Measurements from ENCODE around the gene TAS2R50. TPM values are rescaled to one million over a fixed set of nuclear protein-coding genes. Genes with fewer than 3 reads are reported as not detected.

The TAS2R50 gene
- total RNA-seq, 1 donor from 2014 or later, result 12.1 TPM

- no peak for DNase-seq (ENCODE audit: low spot score)
- H3K27ac Mint-ChIP-seq, result no peak overlapping the region
- no peaks in the 10 kb centered on the region for H3K9me3 Mint-ChIP-seq
- Histone ChIP-seq H3K4me1 (no peaks in the 10 kb centered on the region), H3K4me2 (no peak overlapping the region), H3K4me3 (no peak overlapping the region), H2AFZ (replicated peaks) (no peak overlapping the region), H3K9me3 (ENCODE audit: low read depth) (no peaks in the 10 kb centered on the region), H3F3A (ENCODE audit: low read depth) (no peaks in the 10 kb centered on the region), H3K79me2 (ENCODE audit: low read depth) (no peaks in the 10 kb centered on the region), H4K20me1 (ENCODE audit: low read depth) (no peaks in the 10 kb centered on the region), H3K27ac (no peak overlapping the region), H3K9ac (no peak overlapping the region), H3K27me3 (no peaks in the 10 kb centered on the region), H3K36me3 (no peaks in the 10 kb centered on the region)
- peaks cover 2% of the 10 kb centered on the region for H3K4me1 Mint-ChIP-seq
- TF ChIP-seq EZH2phosphoT487 (IDR thresholded peaks at IDR 0.05) (no peak), CTCF (IDR thresholded peaks at IDR 0.05) (no peak), EZH2 (IDR thresholded peaks at IDR 0.05) (no peak)
- H3K4me3 Mint-ChIP-seq, result no peak overlapping the region
- H3K36me3 Mint-ChIP-seq, result peaks cover 15% of the 10 kb centered on the region
- peaks cover 2% of the 10 kb centered on the region for H3K27me3 Mint-ChIP-seq (ENCODE audit: insufficient read depth, low read depth)
Observed at GRCh38 chr12:11015775-11016430, 29.2 kb upstream of the TAS2R50 start.

GRCh38 chr12:11014234-11014633 is 27.5 kb upstream of the TAS2R50 start:
- peaks cover 2% of the 10 kb centered on the region for H3K27me3 Mint-ChIP-seq (ENCODE audit: insufficient read depth, low read depth)
- no peak overlapping the region for H3K9ac ChIP-seq

GRCh38 chr12:11007608-11008007 is 20.9 kb upstream of the TAS2R50 start:
- no peak overlapping the region for H2AFZ ChIP-seq (replicated peaks)
- H3K4me2 ChIP-seq, result no peak overlapping the region
- H3K27me3 Mint-ChIP-seq (ENCODE audit: insufficient read depth, low read depth), result peaks cover under 1% of the 10 kb centered on the region
- H3K79me2 ChIP-seq (ENCODE audit: low read depth), result no peaks in the 10 kb centered on the region
- TF ChIP-seq EZH2 (IDR thresholded peaks at IDR 0.05), result no peak
- TF ChIP-seq CTCF (IDR thresholded peaks at IDR 0.05), result no peak
- no peak for TF ChIP-seq EZH2phosphoT487 (IDR thresholded peaks at IDR 0.05)
- H3K9ac ChIP-seq, result no peak overlapping the region
- no peaks in the 10 kb centered on the region for H3K4me1 Mint-ChIP-seq
- H3K27ac ChIP-seq, result no peak overlapping the region
- peaks cover 3% of the 10 kb centered on the region for H3F3A ChIP-seq (ENCODE audit: low read depth)
- no peak overlapping the region for H3K4me3 ChIP-seq
- H3K4me3 Mint-ChIP-seq, result no peak overlapping the region
- peaks cover 2% of the 10 kb centered on the region for H3K36me3 Mint-ChIP-seq
- H3K9me3 Mint-ChIP-seq, result no peaks in the 10 kb centered on the region
- no peaks in the 10 kb centered on the region for H4K20me1 ChIP-seq (ENCODE audit: low read depth)
- H3K27ac Mint-ChIP-seq, result no peak overlapping the region
- no peak for DNase-seq (ENCODE audit: low spot score)
- H3K4me1 ChIP-seq, result no peaks in the 10 kb centered on the region
- no peaks in the 10 kb centered on the region for H3K9me3 ChIP-seq (ENCODE audit: low read depth)
- H3K36me3 ChIP-seq, result no peaks in the 10 kb centered on the region
- H3K27me3 ChIP-seq, result no peaks in the 10 kb centered on the region

More at GRCh38 chr12:11014234-11014633, 27.5 kb upstream of the TAS2R50 start:
- H4K20me1 ChIP-seq (ENCODE audit: low read depth), result no peaks in the 10 kb centered on the region
- Mint-ChIP-seq H3K9me3 (no peaks in the 10 kb centered on the region), H3K27ac (no peak overlapping the region), H3K4me3 (no peak overlapping the region), H3K4me1 (peaks cover 2% of the 10 kb centered on the region), H3K36me3 (peaks cover 12% of the 10 kb centered on the region)
- no peaks in the 10 kb centered on the region for H3K27me3 ChIP-seq
- no peak overlapping the region for H3K4me3 ChIP-seq
- no peaks in the 10 kb centered on the region for H3K79me2 ChIP-seq (ENCODE audit: low read depth)
- H3K4me2 ChIP-seq, result no peak overlapping the region
- H3K4me1 ChIP-seq, result no peaks in the 10 kb centered on the region
- no peak overlapping the region for H2AFZ ChIP-seq (replicated peaks)
- no peaks in the 10 kb centered on the region for H3K9me3 ChIP-seq (ENCODE audit: low read depth)
- no peak for DNase-seq (ENCODE audit: low spot score)
- H3K36me3 ChIP-seq, result no peaks in the 10 kb centered on the region
- no peaks in the 10 kb centered on the region for H3F3A ChIP-seq (ENCODE audit: low read depth)
- no peak overlapping the region for H3K27ac ChIP-seq
- TF ChIP-seq CTCF (IDR thresholded peaks at IDR 0.05) (no peak), EZH2 (IDR thresholded peaks at IDR 0.05) (no peak), EZH2phosphoT487 (IDR thresholded peaks at IDR 0.05) (no peak)

All from neural progenitor cell (in vitro differentiated cells).